ENCODE data around the gene ZBTB48. TPM values are rescaled to one million over a fixed set of nuclear protein-coding genes. Genes with fewer than 3 reads are reported as not detected.
"Not testable (repeated sequence)": the region's sequence is repeated elsewhere in the genome, so short reads cannot be mapped to it uniquely, and the experiment has no call there.

Gene ZBTB48
- total RNA-seq, 2 experiments from 2014 or later: 24.6 to 28.1 TPM

- Mint-ChIP-seq H3K4me1 (ENCODE audit: low read depth) (peaks cover 1% of the 10 kb centered on the region), H3K36me3 (peaks cover 24% of the 10 kb centered on the region), H3K9me3 (no peaks in the 10 kb centered on the region), H3K27ac (no peak overlapping the region), H3K27me3 (no peaks in the 10 kb centered on the region), H3K4me3 (no peak overlapping the region)
- no peak for DNase-seq
- POLR2A ChIA-PET: no interaction called here
- intact Hi-C loops (cut with micrococcal nuclease): no loop called here
- CTCF ChIA-PET: interaction anchor here (0.6 to 1.5 kb wide), 2 partner anchors 52 to 143 kb away, joined by 4 read pairs; no protein-coding TSS in a partner anchor
These were observed 53.1 kb downstream of the ZBTB48 start for GRCh38 chr1:6632588-6633514.

GRCh38 chr1:6634371-6635052 lies 54.7 kb downstream of the ZBTB48 start:
- H3K4me3 Mint-ChIP-seq: no peak overlapping the region
- no peaks in the 10 kb centered on the region for H3K27me3 Mint-ChIP-seq
- intact Hi-C loops (cut with micrococcal nuclease): no loop called here
- H3K4me1 Mint-ChIP-seq (ENCODE audit: low read depth): no peaks in the 10 kb centered on the region
- peaks cover 26% of the 10 kb centered on the region for H3K36me3 Mint-ChIP-seq
- peak; percentile 67 for DNase-seq
- CTCF ChIA-PET: interaction anchor here (0.6 to 1.5 kb wide), 5 partner anchors 12 to 145 kb away, joined by 3 to 5 read pairs (median 4); partner anchors contain the start of gene ZBTB48
- POLR2A ChIA-PET: no interaction called here
- H3K9me3 Mint-ChIP-seq: no peaks in the 10 kb centered on the region
- no peak overlapping the region for H3K27ac Mint-ChIP-seq

- Mint-ChIP-seq H3K4me1 (ENCODE audit: low read depth) (no peaks in the 10 kb centered on the region), H3K4me3 (no peak overlapping the region), H3K9me3 (no peaks in the 10 kb centered on the region), H3K27me3 (no peaks in the 10 kb centered on the region), H3K36me3 (peaks cover 23% of the 10 kb centered on the region), H3K27ac (no peak overlapping the region)
- intact Hi-C loops (cut with micrococcal nuclease): no loop called here
- CTCF ChIA-PET: interaction anchor here (0.6 to 1.5 kb wide), 6 partner anchors 9 to 145 kb away, joined by 3 to 5 read pairs (median 4); partner anchors contain the start of gene ZBTB48
- no peak for DNase-seq
- POLR2A ChIA-PET: no interaction called here
These were observed 55.5 kb downstream of the ZBTB48 start for GRCh38 chr1:6635161-6635909.

GRCh38 chr1:6635910-6636760 lies 56.3 kb downstream of the ZBTB48 start:
- intact Hi-C loops (cut with micrococcal nuclease): no loop called here
- peaks cover 23% of the 10 kb centered on the region for H3K36me3 Mint-ChIP-seq
- no peak overlapping the region for H3K27ac Mint-ChIP-seq
- no peak for DNase-seq
- CTCF ChIA-PET: interaction anchor here (0.8 to 1.5 kb wide), 4 partner anchors 8 to 146 kb away, joined by 3 to 4 read pairs (median 4); partner anchors contain the start of gene ZBTB48
- H3K4me1 Mint-ChIP-seq (ENCODE audit: low read depth): no peaks in the 10 kb centered on the region
- H3K4me3 Mint-ChIP-seq: no peak overlapping the region
- POLR2A ChIA-PET: no interaction called here
- H3K9me3 Mint-ChIP-seq: no peaks in the 10 kb centered on the region
- no peaks in the 10 kb centered on the region for H3K27me3 Mint-ChIP-seq

GRCh38 chr1:6636778-6637177 lies 57.0 kb downstream of the ZBTB48 start:
- H3K27me3 Mint-ChIP-seq; H3K9me3 Mint-ChIP-seq; intact Hi-C loops (cut with micrococcal nuclease); H3K4me1 Mint-ChIP-seq (ENCODE audit: low read depth); H3K4me3 Mint-ChIP-seq; DNase-seq; H3K27ac Mint-ChIP-seq; POLR2A ChIA-PET: not testable (repeated sequence)
- peaks cover 23% of the 10 kb centered on the region for H3K36me3 Mint-ChIP-seq
- CTCF ChIA-PET: interaction anchor here (0.8 kb wide), 2 partner anchors 17 to 37 kb away, joined by 3 read pairs; no protein-coding TSS in a partner anchor

- Mint-ChIP-seq H3K4me3 (no peak overlapping the region), H3K36me3 (peaks cover 30% of the 10 kb centered on the region), H3K9me3 (no peaks in the 10 kb centered on the region), H3K27me3 (no peaks in the 10 kb centered on the region), H3K4me1 (ENCODE audit: low read depth) (no peaks in the 10 kb centered on the region), H3K27ac (no peak overlapping the region)
- DNase-seq: no peak
- CTCF ChIA-PET: interaction anchor here (0.8 kb wide), 1 partner anchor 16 kb away, joined by 3 read pairs; no protein-coding TSS in a partner anchor
- intact Hi-C loops (cut with micrococcal nuclease): no loop called here
- POLR2A ChIA-PET: no interaction called here
These were observed 58.0 kb downstream of the ZBTB48 start for GRCh38 chr1:6637770-6638169.

- no peak for DNase-seq
- Mint-ChIP-seq H3K36me3 (peaks cover 29% of the 10 kb centered on the region), H3K9me3 (no peaks in the 10 kb centered on the region), H3K27me3 (no peaks in the 10 kb centered on the region), H3K4me3 (no peak overlapping the region), H3K4me1 (ENCODE audit: low read depth) (no peaks in the 10 kb centered on the region), H3K27ac (no peak overlapping the region)
- ChIA-PET CTCF (no interaction called here), POLR2A (no interaction called here)
- intact Hi-C loops (cut with micrococcal nuclease): no loop called here
These were observed 58.4 kb downstream of the ZBTB48 start for GRCh38 chr1:6638226-6638625.

Other genes starting within 250 kb of the ZBTB48 start
- 10 to 100 TPM; 93.8 to 94.6 TPM for gene ACOT7, start 186.2 kb upstream of the ZBTB48 start, total RNA-seq
- under 1 TPM in 1 of 2 experiments, not detected in 1; 0.07 TPM for gene HES2, start 160.1 kb upstream of the ZBTB48 start, total RNA-seq
- 1 to 10 TPM in 1 of 2 experiments, under 1 TPM in 1; 0.83 to 1.5 TPM for gene ESPN, start 155.2 kb upstream of the ZBTB48 start, total RNA-seq
- 10 to 100 TPM; 90.0 to 97.4 TPM for gene TNFRSF25, start 113.8 kb upstream of the ZBTB48 start, total RNA-seq
- 1 to 10 TPM; 2.1 to 2.2 TPM for gene PLEKHG5, start 88.3 kb upstream of the ZBTB48 start, total RNA-seq
- 10 to 100 TPM; 29.8 to 32.5 TPM for gene NOL9, start 25.5 kb upstream of the ZBTB48 start, total RNA-seq
- not detected for gene TAS1R1, start 24.7 kb upstream of the ZBTB48 start, total RNA-seq
- 10 to 100 TPM; 18.1 to 19.4 TPM for gene KLHL21, start 22.9 kb downstream of the ZBTB48 start, total RNA-seq
- 10 to 100 TPM; 16.8 to 16.9 TPM for gene PHF13, start 33.7 kb downstream of the ZBTB48 start, total RNA-seq
- gene THAP3, start 44.9 kb downstream of the ZBTB48 start, total RNA-seq: 10 to 100 TPM; 22.8 TPM
- gene DNAJC11, start 121.8 kb downstream of the ZBTB48 start, total RNA-seq: 10 to 100 TPM; 35.5 to 38.3 TPM
- gene CAMTA1, start 205.5 kb downstream of the ZBTB48 start, total RNA-seq: 10 to 100 TPM; 64.7 to 68.9 TPM

Measured in activated CD4-positive, alpha-beta memory T cell treated with anti-CD3 and anti-CD28 coated beads for 36 hours (primary cell).